ENCODE measurements around the gene USP25.
"Not testable (repeated sequence)": the region's sequence is repeated elsewhere in the genome, so short reads cannot be mapped to it uniquely, and the experiment has no call there.

Gene USP25

GRCh38 chr21:15732290-15732995, 2.7 kb downstream of the USP25 start:
- DNase-seq, result peak; percentile 23

- no peak for DNase-seq
Observed at GRCh38 chr21:15732996-15733329, 3.2 kb downstream of the USP25 start.

GRCh38 chr21:15735409-15735808, 5.6 kb downstream of the USP25 start:
- DNase-seq, result no peak

GRCh38 chr21:15735931-15736330, 6.1 kb downstream of the USP25 start:
- not testable (repeated sequence) for DNase-seq

GRCh38 chr21:15738779-15739178, 9.0 kb downstream of the USP25 start:
- DNase-seq, result not testable (repeated sequence)

- no peak for DNase-seq
Observed at GRCh38 chr21:15740383-15740782, 10.6 kb downstream of the USP25 start.

GRCh38 chr21:15741510-15741909, 11.7 kb downstream of the USP25 start:
- peak; percentile 49 for DNase-seq

- DNase-seq, result no peak
Observed at GRCh38 chr21:15742052-15742670, 12.4 kb downstream of the USP25 start.

- DNase-seq, result no peak
Observed at GRCh38 chr21:15742694-15743093, 12.9 kb downstream of the USP25 start.

- DNase-seq, result no peak
Observed at GRCh38 chr21:15743593-15743992, 13.8 kb downstream of the USP25 start.

- no peak for DNase-seq
Observed at GRCh38 chr21:15744926-15745325, 15.1 kb downstream of the USP25 start.

GRCh38 chr21:15748586-15748985, 18.8 kb downstream of the USP25 start:
- no peak for DNase-seq

GRCh38 chr21:15749082-15749860, 19.5 kb downstream of the USP25 start:
- no peak for DNase-seq

GRCh38 chr21:15749861-15750159, 20.0 kb downstream of the USP25 start:
- no peak for DNase-seq

- no peak for DNase-seq
Observed at GRCh38 chr21:15751037-15751436, 21.3 kb downstream of the USP25 start.

- no peak for DNase-seq
Observed at GRCh38 chr21:15751546-15751945, 21.8 kb downstream of the USP25 start.

GRCh38 chr21:15752763-15753407, 23.1 kb downstream of the USP25 start:
- no peak for DNase-seq

GRCh38 chr21:15753741-15754140, 24.0 kb downstream of the USP25 start:
- no peak for DNase-seq

- DNase-seq, result peak; percentile 27
Observed at GRCh38 chr21:15754640-15755039, 24.9 kb downstream of the USP25 start.

- DNase-seq, result no peak
Observed at GRCh38 chr21:15755125-15755524, 25.3 kb downstream of the USP25 start.

GRCh38 chr21:15759469-15759868, 29.7 kb downstream of the USP25 start:
- DNase-seq, result no peak

- no peak for DNase-seq
Observed at GRCh38 chr21:15761507-15762100, 31.8 kb downstream of the USP25 start.

GRCh38 chr21:15763359-15763758, 33.6 kb downstream of the USP25 start:
- DNase-seq, result no peak
